Iris pigment epithelial cell (primary cell): ENCODE data around the gene SEMA6B.
"Not testable (repeated sequence)": the region's sequence is repeated elsewhere in the genome, so short reads cannot be mapped to it uniquely, and the experiment has no call there.

Experiments
- DNase-seq: peaks from one replicate; pipeline ENCODE4 v3.0.0-alpha.2; 2011; ENCODE audit warnings: low read depth

The SEMA6B gene, protein sequence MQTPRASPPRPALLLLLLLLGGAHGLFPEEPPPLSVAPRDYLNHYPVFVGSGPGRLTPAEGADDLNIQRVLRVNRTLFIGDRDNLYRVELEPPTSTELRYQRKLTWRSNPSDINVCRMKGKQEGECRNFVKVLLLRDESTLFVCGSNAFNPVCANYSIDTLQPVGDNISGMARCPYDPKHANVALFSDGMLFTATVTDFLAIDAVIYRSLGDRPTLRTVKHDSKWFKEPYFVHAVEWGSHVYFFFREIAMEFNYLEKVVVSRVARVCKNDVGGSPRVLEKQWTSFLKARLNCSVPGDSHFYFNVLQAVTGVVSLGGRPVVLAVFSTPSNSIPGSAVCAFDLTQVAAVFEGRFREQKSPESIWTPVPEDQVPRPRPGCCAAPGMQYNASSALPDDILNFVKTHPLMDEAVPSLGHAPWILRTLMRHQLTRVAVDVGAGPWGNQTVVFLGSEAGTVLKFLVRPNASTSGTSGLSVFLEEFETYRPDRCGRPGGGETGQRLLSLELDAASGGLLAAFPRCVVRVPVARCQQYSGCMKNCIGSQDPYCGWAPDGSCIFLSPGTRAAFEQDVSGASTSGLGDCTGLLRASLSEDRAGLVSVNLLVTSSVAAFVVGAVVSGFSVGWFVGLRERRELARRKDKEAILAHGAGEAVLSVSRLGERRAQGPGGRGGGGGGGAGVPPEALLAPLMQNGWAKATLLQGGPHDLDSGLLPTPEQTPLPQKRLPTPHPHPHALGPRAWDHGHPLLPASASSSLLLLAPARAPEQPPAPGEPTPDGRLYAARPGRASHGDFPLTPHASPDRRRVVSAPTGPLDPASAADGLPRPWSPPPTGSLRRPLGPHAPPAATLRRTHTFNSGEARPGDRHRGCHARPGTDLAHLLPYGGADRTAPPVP

DNA sequence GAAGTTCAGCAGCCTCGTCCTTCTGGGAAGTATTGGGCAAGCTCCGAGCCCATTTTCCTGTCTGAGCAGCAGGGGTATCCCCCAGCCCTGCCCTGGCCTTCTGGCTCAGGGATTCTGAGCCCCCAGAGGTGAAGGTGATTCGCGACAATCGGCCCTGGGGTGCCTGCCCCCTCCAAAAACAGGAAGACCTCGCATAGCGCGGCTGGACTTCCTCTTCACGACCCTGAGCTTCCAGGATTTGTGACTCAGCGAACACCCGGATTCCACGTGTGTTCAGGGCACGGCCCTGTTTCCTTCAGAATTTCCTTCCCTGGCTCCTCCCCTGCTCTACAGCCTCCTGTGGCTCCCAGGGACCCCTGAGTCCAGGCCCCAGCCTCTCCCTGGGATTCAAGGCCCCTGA is at the start of gene SEMA6B:
SEMA6B (minus strand) TSS at position 116 of the 400 bp plus-strand sequence. CDS start 1,227 bp downstream, outside the sequence.
- peak; percentile 55 for DNase-seq

DNA sequence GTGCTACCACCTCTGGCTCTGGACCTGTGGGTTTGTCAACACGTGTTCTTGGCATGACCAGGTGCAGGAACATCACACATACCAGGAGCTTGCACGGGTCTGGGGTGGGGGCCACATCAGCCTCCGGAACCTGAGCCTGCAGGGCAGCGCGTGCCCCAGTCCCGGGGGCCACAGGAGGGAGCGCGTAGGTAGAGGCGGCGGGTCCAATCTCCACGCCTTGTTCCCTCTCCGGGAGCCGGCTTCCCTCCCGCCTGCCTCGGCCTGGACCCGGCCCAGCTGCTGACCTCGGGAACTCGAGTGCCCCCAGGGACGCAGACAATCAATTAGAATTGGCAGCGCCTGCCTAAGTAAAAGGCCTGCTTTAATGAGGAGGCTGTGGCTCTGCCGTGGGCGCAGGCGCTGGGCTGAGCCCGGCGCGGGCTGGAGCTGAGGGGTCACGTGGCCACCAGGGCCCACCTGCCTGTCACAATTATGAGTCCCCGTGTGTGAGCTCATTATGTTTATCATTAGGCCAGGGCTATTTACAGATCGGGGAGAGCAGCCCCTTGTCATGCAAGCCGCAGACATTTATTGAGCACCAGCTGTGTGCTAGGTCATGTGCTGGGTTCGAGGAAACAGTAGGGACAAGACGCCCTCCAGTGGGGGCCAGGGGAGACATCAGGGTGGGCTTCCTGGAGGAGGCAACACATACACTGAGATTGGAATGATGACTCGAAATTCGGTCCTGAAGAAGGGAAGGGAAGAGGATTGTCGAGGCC is 47.6 kb upstream of the SEMA6B start:
- DNase-seq: no peak

DNA sequence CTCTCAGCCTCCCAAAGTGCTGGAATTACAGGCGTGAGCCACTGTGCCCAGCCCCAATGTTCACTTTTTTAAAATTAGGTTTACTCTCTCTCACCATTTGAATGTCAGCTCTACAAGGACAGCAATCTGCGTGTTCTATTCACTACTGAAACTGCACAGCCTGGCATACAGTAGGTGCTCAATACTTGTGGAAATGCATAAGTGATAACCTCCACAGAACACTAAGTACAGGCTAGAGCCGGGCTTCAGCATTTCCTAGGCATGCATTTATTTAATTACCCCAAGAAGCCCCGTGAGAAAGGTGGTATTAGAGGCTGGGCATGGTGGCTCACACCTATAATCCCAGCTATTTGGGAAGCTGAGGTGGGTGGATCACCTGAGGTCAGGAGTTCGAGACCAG is 46.7 kb upstream of the SEMA6B start:
- DNase-seq: no peak

DNA sequence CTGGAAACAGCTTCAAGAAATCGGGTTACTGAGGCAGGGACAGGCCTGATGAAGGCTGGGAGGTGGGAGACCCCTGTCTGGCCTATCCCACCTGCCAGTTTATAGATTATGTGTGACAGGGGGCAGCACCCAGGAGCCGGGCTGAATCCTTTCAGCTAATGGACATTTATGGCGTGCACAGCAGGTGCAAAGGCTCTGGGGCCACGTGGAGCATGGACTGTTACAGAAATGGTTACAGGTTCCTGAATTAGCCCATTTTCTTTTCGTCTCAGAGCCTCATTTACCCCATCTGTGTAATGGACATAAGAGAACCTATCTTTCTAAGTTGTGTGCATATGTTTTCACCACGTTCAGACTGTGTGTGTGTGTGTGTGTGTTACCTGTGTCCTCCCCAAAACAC is 45.4 kb upstream of the SEMA6B start:
- no peak for DNase-seq

DNA sequence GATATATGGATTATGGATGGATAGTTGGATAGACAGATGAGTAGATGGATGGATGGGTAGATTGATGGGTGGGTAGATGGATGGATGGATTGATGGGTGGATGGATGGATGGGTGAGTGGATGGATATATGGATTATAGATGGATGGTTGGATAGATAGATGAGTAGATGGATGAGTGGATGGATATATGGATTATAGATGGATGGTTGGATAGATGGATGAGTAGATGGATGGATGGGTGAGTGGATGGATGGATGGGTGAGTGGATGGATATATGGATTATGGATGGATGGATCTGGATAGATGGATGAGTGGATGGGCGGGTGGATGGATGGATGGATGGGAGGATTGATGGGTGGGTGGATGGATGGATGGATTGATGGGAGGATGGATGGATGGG is 43.4 kb upstream of the SEMA6B start:
- no peak for DNase-seq

DNA sequence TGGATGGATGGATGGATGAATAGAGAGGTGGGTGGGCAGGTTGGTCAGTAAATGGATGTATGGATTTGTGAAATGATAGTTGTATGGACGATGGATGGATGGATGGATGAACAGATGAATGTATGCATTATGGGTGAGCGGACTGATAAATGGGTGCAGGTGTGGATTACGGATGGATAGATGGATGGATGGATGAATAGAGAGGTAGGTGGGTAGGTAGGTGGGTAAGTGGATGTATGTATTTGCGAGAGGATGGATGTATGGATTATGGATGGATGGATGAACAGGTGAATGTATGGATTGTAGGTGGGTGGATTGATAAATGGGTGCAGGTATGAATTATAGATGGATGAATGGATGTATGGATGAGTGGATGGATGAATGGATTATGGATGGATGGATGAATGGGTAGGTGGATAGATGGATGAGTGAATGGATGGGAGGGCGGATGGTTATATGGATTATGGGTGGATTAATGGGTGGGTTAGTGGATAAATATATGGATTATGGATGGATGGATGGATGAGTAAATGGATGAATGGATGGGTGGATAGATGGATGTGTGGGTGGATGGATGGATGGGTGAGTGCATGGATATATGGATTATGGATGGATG is 42.8 kb upstream of the SEMA6B start:
- no peak for DNase-seq

DNA sequence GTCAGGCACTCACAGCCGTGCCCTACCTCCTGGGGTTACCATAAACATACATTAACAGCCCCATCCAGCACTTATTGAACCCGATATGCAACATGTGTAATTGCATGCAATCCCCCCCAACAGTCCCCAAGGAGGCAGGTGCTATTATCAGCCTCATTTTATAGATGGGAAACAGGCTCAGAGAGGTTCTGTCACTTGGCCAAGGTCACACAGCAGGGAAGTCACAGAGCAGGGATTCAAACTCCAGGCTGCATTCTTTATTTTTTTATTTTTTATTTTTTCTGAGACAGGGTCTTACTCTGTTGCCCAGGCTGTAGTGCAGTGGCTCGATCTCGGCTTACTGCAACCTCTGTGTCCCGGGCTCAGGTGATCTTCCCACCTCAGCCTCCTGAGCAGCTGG is 41.4 kb upstream of the SEMA6B start:
- DNase-seq: no peak

DNA sequence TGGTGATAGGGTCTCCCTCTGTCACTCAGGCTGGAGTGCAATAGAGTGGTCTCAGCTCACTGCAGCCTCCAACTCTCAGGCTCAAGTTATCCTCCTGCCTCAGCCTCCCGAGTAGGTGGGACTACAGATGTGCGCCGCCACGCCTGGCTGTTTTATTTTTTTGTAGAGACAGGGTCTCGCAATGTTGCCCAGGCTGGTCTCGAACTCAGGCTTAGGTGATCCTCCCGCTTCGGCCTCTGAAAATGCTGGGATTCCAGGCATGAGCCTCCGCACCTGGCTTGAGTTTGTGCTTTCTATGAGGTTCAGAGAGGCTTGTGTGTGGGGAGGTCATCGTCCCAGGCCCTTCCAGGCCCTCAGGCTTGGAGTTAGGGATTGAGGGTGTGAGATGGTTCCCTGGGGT is 40.6 kb upstream of the SEMA6B start:
- no peak for DNase-seq

DNA sequence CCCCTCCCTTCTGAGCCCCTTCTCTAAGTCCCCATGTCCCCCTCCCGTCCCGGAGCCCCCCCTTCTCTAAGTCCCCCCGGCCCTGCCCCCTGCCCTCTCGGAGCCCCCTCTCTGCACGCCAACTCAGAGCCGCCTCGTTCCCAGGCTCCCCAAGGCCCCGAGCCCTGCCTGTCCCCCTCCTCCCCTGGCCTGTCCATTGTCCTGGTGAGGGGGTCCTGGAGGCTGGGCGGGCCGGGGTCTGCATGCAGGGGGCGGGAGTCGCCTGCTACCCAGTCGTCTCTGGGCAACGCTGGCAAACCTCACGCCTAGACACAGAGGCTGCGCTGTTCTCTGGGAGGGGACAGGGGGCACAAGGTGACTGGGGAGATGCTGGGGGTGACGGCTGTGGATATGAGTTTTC is 39.2 kb upstream of the SEMA6B start:
- no peak for DNase-seq

DNA sequence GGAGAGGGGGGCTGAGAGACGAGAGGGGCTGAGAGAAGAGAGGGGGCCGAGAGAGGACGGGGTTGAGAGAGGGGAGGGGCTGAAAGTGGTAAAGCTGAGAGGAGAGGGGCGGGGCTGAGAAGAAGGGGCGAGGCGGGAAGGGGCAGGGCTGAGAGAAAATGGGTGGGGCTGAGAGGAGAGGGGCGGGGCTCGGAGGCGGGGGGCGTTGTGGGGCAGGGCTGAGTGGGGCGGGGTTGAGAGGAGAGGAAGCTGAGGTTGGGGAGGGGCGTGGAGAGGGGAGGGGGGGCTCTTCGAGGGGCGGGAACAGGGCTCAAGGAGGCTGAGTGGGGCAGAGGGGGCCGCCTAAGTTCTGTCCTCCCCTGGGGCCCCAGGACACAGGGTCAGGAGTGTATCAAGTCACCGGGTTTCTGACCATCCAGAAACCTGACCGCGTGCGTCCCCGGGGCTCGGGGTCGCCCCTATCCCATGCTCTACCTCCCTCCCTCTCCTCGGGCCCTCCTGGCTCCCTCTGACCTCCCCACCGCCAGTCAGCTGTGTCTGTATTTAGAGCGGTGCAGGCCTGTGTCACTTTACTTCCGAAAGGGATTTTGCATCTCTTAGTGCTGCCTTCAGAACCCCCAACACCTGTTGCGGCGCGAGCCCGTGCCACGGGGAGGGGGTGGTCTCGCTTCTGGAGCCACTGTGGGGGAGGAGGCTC is 38.6 kb upstream of the SEMA6B start:
- no peak for DNase-seq

DNA sequence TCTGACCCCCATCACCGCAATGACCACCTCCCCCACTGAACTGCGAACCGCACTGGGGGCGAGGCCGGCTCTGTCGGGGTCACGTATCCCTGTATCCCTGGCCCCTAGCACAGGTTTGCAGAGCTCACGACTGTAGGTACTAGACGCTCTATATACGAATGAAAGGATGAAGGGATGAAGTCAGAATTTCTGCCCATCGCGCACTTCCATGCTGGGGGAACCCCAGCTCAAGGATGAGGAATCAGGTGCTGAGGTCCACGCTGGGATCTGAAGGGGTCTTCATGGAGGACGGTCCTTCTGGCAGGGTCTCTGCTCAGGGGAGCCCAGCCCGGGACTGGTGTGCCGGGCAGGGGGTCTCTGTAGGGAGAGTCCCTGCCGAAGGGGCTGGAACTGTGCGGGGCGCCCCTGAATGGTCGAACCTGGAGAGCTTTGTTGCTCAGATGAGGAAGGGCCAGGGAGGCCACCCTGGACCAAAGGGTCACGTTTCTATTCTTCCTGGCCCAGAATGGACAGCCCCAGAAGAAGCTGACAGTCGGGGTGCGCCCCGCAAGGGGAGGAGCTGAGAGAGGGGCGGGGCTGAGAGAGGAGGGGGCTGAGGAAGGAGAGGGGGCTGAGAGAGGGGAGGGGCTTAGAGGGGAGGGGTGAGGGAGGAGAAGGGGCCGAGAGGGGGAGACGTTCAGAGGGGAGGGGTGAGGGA is 37.9 kb upstream of the SEMA6B start:
- no peak for DNase-seq

DNA sequence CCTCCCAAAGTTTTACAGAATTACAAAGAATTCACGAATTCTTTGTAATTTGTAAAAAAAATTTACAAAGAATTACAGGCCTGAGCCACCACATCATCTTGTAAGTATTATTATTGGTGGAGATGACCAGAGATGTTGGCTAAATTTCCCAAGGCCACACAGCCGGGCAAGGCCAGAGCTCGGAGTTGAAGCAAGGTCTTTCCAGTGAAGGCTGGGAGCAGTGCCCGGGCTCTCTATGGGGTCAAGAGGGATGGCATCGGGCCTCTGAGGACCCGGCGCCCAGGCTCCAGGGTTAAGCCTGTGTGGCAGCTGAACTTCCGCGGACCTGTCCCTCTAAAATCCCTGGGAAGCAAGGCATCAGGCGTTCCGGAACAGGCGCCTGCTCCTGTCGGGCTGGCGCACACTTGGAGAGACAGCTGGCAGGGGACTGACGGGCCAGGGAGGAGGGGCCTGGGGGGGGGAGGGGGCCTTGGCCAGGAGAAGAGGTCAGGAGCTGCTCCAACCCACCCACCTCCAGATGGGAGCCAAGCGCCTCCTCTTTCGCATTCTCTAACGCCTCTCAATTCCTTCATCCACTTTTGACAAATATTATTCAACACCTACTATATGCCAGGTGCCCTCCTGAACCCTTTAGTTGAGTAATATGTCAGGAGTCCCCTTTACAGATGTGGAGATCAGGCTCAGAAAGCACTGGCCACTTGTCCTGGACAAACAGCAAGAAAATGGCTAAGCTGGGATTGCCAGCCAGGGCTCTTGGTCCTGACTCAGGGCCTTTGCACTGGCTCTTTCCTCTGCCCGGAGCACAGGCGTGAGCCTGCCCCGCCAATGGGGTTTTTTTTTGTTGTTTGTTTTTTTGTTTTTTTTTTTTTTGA is 36.8 kb upstream of the SEMA6B start:
- no peak for DNase-seq

DNA sequence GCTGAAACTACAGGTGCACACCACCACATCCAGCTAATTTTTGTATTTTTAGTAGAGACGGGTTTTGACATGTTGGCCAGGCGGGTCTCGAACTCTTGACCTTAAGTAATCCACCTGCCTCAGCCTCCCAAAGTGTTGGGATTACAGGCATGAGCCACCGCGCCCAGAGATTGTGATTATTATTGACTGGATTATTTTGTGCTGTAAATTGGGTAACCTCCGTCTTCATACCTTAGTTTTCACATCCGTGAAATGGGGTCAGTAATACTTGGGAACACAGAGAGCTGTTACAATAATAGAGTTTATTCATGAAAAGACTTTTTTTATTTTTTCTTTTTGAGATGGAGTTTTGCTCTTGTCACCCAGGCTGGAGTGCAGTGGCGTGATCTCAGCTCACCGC is 35.7 kb upstream of the SEMA6B start:
- not testable (repeated sequence) for DNase-seq

DNA sequence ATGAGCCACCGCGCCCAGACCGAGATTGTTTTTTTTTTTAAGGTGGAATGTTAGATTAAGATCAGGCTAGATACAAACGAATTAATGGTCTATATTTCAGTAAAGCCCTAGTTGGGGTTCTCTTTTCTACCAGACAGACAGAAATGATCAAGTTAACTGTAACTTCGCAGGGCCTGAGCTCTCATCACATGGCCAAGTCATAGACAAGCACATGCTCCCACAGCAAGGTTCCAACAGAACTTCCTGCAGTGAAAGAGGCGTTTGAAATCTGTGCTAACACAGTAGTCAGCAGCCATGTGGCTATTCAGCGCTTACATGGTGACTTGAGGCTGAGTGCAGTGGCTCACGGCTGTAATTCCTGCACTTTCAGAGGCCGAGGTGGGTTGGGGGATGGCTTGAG is 34.7 kb upstream of the SEMA6B start:
- no peak for DNase-seq

DNA sequence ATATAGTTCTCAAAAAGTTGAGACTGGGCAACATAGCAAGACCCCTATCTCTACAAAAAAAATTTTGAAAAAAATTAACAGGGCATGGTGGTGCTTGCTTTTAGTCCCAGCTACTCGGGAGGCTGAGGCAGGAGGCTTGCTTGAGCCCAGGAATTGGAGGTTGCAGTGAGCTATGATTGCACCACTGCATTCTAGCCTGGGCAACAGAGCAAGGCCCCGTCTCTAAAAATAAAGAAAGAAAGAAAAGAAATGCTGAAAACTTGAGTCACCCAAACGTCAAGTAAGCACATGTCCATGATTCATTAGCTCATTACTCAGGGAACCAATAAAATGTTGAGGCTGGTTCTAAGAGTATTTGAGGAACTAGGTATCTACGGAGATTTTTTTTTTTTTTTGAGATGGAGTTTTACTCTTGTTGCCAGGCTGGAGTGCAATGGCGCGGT is 33.9 kb upstream of the SEMA6B start:
- DNase-seq: peak; percentile 56

DNA sequence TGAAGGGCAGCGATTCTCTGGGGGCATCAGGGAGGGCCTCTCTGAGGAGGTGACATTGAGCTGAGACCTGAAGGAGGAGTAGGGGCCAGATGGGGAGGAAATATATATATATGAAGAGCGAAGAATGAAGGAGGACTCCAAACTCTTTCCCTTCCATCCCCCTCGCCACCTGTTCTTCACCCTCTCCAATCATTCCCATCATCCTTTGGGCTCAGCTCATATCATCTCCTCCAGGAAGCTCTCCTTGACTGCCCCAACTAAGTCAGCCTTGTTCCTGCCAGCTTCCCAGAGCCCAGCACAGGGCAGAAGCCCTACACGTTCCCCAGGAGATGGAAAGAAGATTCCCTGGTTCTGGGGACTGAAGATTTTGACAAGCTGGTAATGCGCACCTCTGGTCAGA is 33.0 kb upstream of the SEMA6B start:
- DNase-seq: no peak

DNA sequence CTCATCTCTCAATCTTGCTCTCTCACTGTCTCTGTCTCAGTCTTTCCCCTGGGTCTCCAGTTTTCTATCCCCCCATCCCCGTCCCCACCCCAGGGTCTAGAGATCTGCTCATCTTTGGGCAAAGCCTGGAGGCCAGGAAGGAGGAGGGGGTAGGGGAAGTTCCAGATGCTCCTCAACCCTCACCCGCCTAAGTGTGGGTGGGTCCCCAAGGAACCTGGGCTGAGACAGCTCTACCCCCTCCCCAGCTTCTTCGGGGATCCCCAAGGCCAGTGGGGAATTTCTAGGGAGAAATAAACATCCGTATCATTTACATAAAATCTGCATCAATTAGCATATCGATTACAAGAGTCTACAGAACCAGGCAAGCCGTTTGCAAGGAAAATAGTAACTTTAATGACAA is 31.8 kb upstream of the SEMA6B start:
- no peak for DNase-seq

DNA sequence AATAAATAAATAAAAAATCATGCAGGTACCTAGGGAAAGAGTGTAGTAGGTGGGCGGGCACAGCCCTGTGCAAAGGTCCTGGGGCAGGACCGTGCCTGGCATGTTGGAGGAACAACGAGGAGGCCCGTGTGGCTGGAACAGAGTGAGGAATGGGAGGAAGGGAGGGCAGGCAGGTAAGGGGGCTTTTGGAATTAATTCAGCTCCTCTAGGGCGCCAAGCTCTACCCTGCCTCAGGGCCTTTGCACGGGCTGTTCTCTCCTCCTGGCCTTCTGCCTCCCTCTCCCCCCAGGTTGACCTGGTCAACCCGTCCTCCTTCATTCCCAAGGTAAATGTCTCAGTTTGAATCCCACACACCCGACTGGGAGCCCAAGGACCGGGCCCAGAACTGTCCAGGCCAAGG is 31.1 kb upstream of the SEMA6B start:
- no peak for DNase-seq

DNA sequence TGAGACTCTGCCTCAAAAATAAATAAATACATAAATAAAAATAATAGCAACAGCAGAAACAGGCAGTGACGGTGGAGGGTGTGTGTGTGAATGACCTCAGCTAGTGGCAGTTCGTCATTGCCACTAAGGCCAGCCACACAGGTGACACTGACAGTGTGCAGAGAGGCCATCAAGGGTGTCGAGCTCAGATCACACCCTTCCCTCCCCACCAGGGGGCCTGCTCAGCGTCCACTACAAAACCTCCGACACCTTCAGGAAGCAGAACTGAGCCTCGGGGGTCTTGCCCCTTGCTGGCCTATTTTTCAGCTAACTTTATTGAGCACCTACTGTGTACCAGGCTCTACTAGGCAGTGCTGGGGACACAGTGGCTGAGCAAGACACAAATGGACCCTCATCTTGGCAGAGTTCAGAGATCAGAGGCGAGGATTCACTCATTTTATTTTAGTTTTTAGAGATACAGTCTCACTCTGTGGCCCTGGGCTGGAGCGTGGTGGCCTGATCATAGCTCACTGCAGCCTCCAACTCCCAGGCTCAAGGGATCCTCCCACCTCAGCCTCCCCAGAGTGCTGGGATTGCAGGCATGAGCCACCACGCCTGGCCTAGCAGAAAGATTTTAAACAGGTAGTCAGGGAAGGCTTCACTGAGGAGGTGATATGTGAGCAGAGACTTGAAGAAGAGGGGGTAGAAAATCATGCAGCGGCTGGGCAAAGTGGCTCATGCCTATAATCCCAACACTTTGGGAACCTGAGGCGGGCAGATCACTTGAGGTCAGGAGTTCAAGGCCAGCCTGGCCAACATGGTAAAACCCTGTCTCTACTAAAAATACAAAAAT is 30.3 kb upstream of the SEMA6B start:
- no peak for DNase-seq
